ENCODE measurements around the gene MDN1.
"Not testable (repeated sequence)": the region's sequence is repeated elsewhere in the genome, so short reads cannot be mapped to it uniquely, and the experiment has no call there.

MDN1 gene

DNA sequence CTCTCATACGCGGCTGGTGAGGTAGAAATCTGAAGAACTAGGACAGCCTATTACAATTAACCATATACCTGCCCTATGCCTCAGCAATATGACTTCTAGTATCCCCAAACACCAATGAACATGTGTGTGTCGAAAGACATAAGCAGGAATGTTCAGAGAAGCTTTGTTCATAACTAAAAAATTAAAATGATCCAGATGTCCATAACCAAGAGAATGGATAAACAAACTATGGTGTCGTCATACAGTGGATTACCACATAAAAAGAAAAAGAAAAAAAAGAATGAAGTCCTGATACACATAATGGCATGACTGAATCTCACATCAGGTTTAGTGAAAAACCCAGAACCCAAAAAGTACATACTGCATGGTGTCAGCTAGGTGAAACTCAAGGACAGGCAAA lies 73.9 kb downstream of the MDN1 start:
- TF ChIP-seq, protein P1, sequence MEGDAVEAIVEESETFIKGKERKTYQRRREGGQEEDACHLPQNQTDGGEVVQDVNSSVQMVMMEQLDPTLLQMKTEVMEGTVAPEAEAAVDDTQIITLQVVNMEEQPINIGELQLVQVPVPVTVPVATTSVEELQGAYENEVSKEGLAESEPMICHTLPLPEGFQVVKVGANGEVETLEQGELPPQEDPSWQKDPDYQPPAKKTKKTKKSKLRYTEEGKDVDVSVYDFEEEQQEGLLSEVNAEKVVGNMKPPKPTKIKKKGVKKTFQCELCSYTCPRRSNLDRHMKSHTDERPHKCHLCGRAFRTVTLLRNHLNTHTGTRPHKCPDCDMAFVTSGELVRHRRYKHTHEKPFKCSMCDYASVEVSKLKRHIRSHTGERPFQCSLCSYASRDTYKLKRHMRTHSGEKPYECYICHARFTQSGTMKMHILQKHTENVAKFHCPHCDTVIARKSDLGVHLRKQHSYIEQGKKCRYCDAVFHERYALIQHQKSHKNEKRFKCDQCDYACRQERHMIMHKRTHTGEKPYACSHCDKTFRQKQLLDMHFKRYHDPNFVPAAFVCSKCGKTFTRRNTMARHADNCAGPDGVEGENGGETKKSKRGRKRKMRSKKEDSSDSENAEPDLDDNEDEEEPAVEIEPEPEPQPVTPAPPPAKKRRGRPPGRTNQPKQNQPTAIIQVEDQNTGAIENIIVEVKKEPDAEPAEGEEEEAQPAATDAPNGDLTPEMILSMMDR (IDR thresholded peaks at IDR 0.05; ENCODE audit: insufficient read depth, low read depth, low read length, missing control alignments) = no peak
- H3K4me3 ChIP-seq (ENCODE audit: low read length) = no peak overlapping the region
- DNase-seq (ENCODE audit: low read depth) = peak; percentile 36

DNA sequence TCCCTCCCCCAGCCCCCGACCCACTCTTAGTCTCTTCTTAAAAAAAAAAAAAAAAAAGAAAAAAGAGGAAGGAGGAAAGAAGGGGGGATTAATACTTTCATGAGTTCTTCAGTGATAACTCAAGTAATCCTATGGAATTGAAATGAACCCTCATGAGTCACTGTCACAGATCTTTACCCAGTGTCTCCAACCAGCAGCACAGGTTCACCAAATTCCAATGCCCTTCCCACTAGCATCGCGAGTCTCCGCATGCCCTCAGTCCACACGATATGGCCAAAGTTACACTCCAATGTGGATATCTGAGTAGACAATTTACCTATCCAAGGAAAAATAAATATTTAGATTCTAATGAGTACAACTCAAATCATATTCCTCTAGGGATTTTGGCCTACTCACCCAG lies 74.5 kb downstream of the MDN1 start:
- no peak overlapping the region for H3K4me3 ChIP-seq (ENCODE audit: low read length)
- peak; percentile 80 for DNase-seq (ENCODE audit: low read depth)
- TF ChIP-seq, protein P1 (IDR thresholded peaks at IDR 0.05; ENCODE audit: insufficient read depth, low read depth, low read length, missing control alignments) = no peak

DNA sequence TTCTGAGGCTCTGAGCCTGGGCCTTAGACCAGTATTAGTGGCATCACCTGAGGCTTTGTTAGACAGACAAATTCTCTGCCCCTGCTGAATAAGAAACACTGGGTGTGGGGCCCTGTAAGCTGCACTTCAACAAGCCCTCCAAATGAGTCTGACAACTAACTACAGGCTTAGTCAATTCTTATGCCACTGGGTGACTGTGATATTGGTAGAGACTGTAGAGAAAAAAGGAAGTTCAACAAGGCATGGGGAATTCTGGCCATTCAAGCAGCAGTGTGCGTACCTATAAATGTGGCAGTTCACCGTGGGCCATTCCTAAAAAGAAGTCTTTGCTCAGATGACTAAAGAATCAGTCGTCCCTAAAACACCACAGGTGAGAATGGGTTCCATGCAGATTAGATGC lies 82.7 kb downstream of the MDN1 start:
- TF ChIP-seq, protein P1 (IDR thresholded peaks at IDR 0.05; ENCODE audit: insufficient read depth, low read depth, low read length, missing control alignments) = no peak
- DNase-seq (ENCODE audit: low read depth) = no peak
- H3K4me3 ChIP-seq (ENCODE audit: low read length) = no peak overlapping the region

DNA sequence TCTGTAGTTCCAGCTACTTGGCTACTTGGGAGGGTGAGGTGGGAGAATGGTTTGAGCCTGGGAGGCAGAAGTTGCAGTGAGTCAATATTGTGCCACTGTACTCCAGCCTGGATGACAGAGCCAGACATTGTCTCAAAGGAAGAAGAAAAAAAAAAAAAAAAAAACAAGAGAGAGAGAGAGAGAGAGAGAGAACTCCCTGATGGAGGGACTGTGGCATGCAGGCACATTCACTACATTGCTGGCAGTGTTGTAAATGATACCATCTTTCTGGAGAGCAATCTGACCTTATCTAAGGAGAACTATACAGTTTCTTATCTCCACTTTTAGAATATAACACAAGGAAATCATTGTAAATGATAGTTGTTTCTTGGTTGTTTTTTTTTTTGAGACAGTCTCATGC lies 85.1 kb downstream of the MDN1 start:
- no peak overlapping the region for H3K4me3 ChIP-seq (ENCODE audit: low read length)
- peak; percentile 3 for DNase-seq (ENCODE audit: low read depth)
- TF ChIP-seq, protein P1 (IDR thresholded peaks at IDR 0.05; ENCODE audit: insufficient read depth, low read depth, low read length, missing control alignments) = no peak

DNA sequence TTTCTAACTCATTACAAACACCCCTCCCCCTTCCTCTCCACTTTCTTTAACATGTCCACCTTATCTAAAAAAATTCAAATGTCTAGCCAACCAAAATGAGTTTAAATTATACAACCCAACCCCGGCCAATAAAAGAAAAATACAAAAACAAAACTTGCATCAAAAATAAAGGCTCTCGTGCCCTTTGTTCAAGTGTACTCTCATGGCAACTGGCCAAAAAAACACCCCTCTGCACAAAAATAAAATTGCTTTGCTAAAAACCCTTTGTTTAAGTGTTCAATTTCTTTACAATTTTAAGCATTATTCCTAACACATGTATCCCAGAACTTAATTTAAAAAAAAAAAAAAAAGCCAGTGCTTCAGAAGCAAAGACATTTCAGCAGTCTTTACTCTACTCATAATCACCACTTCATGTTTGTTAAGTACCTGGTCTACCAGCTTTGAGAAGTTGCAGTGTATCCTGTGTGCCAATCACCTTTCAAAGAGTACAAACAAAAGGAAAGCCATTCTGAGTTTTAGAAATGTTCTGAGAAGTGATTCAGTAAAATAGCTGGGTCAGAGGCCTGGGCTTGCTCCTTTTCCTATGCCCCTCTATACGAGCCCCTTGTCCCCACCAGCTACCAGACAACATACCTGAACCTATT lies 87.5 kb downstream of the MDN1 start:
- DNase-seq (ENCODE audit: low read depth) = no peak
- TF ChIP-seq, protein P1 (IDR thresholded peaks at IDR 0.05; ENCODE audit: insufficient read depth, low read depth, low read length, missing control alignments) = no peak
- no peak overlapping the region for H3K4me3 ChIP-seq (ENCODE audit: low read length)

DNA sequence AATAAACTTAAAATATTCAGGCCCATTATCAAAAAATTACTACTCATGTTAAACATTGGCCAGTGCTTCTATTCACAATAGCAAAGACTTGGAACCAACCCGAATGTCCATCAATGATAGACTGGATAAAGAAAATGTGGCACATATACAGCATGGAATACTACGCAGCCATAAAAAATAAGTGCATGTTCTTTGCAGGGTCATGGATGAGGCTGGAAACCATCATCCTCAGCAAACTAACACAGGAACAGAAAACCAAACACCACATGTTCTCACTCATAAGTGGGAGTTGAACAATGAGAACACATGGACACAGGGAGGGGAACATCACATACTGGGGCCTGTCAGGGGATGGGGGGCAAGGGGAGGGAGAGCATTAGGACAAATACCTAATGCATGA lies 88.3 kb downstream of the MDN1 start:
- not testable (repeated sequence) for DNase-seq (ENCODE audit: low read depth)

DNA sequence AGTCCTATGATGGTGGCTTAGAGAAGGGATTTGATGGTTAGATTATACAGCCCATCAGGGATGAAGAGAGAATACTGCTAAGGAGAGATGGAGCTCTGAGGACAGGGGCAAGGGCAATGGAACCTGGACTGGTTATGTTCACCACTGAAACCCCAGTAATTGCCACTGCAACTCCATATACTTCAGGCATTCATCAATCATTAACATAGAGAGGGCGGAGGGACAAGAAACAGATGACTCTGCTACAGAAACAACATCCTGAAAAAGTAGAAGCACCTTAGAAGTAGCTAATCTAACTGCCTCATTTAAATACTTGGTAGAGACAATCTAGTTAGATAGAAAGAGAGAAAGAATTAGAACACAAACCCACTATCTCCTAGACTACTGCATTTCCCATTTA lies 89.8 kb downstream of the MDN1 start:
- no peak for DNase-seq (ENCODE audit: low read depth)
- no peak overlapping the region for H3K4me3 ChIP-seq (ENCODE audit: low read length)
- TF ChIP-seq, protein P1 (IDR thresholded peaks at IDR 0.05; ENCODE audit: insufficient read depth, low read depth, low read length, missing control alignments) = no peak

More for the DNA sequence above, 88.3 kb downstream of the MDN1 start:
- H3K4me3 ChIP-seq (ENCODE audit: low read length) = not testable (repeated sequence)
